Kidney (tissue), 14 donors: Measurements from ENCODE around the gene MAP1S. TPM values are rescaled to one million over a fixed set of nuclear protein-coding genes. Genes with fewer than 3 reads are reported as not detected.

ENCODE experiments used
- DNase-seq, 5 donors: peaks; one replicate each; pipeline ENCODE4 v3.0.0-alpha.2; 2013 to 2020
- FAIRE-seq: peaks from 2 replicates; lab custom pipeline; 2012; peaks lifted over from hg19 to GRCh38; lab: Jason Lieb, UNC
- H3K27ac ChIP-seq, 2 donors: one replicate each; pipeline ENCODE4 v1.7.0; 2013; ENCODE audit warnings: low read depth in 2 of 2, low read length in 2 of 2, inconsistent platforms in 1 of 2
- H3K27me3 ChIP-seq: one replicate; pipeline ENCODE4 v1.7.1; 2013; ENCODE audit warnings: low read length, inconsistent platforms; ENCODE audit not compliant: control insufficient read depth, insufficient read depth
- H3K36me3 ChIP-seq, 3 donors: one replicate each; pipeline versions ENCODE4 v1.7.0 to v1.7.1; 2013; ENCODE audit warnings: low read length in 3 of 3, control low read depth in 1 of 3, inconsistent platforms in 1 of 3; ENCODE audit not compliant: insufficient read depth in 3 of 3, control insufficient read depth in 2 of 3
- H3K4me1 ChIP-seq, 3 donors: one replicate each; pipeline versions ENCODE4 v1.7.0 to v1.7.1; 2013; ENCODE audit warnings: low read length in 3 of 3, inconsistent platforms in 1 of 3, low read depth in 1 of 3; ENCODE audit not compliant: control insufficient read depth in 2 of 3, insufficient read depth in 2 of 3
- H3K4me3 ChIP-seq, 3 donors: one replicate each; pipeline versions ENCODE4 v1.7.0 to v1.8.1; 2013; ENCODE audit warnings: low read length in 3 of 3, control low read depth in 1 of 3, inconsistent platforms in 1 of 3
- H3K9ac ChIP-seq, 3 donors: one replicate each; pipeline versions ENCODE4 v1.7.0 to v1.7.1; 2013; ENCODE audit warnings: low read length in 3 of 3, control low read depth in 1 of 3, inconsistent platforms in 1 of 3
- H3K9me3 ChIP-seq, 3 donors: one replicate each; pipeline versions ENCODE4 v1.7.0 to v1.7.1; 2013; ENCODE audit warnings: low read length in 3 of 3, control low read depth in 1 of 3, inconsistent platforms in 1 of 3; ENCODE audit not compliant: control insufficient read depth in 2 of 3, insufficient read depth in 1 of 3
- intact Hi-C: fragments of 100-400 bp; cut with DNase I; formaldehyde crosslinking; loops from one replicate; pipeline ENCODE4 v1.11.1; 2022
- polyA plus RNA-seq: library from polyadenylated mRNA; stranded (reverse); fragments of 350-450 nt; fragmentation: Illumina TruSeq; extraction: RNeasy Lipid Tissue Mini Kit (QIAGEN cat#74804); gene quantifications from one replicate; pipeline ENCODE4 v1.2.3, GENCODE V29; 2014; ENCODE audit warnings: low read depth, low replicate concordance; ENCODE audit not compliant: insufficient read depth
- total RNA-seq: library from RNA; stranded (reverse); fragmentation: NEBNext Ultra II Directional; extraction: Animal tissue kit (Norgen Biotek cat#: 25700); gene quantifications from one replicate; pipeline ENCODE4 v1.2.1, GENCODE V29; 2021
- TF ChIP-seq, protein P1 (sequence below): IDR thresholded peaks from 3 replicates; pipeline ENCODE4 v1.5.1; 2012; ENCODE audit warnings: mild to moderate bottlenecking, moderate library complexity, borderline replicate concordance; ENCODE audit not compliant: insufficient read depth; ENCODE audit errors: extremely low read depth
- donor health status: control.
- donor health status: control.
- donor health status: control.
- donor health status: control.
- donor health status: control.
- donor health status: DM: yes; HTN: yes; CAD: no.
- donor health status: Normal renal cell carcinoma (clear cell type).

MAP1S gene
- total and polyA plus RNA-seq, 2 donors from 2014 or later, result 25.2 to 56.1 TPM

GRCh38 chr19:17685451-17686022, 33.7 kb upstream of the MAP1S start:
- Histone ChIP-seq H3K9me3 (no peaks in the 10 kb centered on the region), H3K9ac (no peak overlapping the region), H3K36me3 (no peaks in the 10 kb centered on the region), H3K27me3 (peaks cover 14% of the 10 kb centered on the region), H3K4me3 (no peak overlapping the region), H3K27ac (no peak overlapping the region), H3K4me1 (no peaks in the 10 kb centered on the region)
- FAIRE-seq (no peak), DNase-seq (no peak)
- TF ChIP-seq, protein P1, sequence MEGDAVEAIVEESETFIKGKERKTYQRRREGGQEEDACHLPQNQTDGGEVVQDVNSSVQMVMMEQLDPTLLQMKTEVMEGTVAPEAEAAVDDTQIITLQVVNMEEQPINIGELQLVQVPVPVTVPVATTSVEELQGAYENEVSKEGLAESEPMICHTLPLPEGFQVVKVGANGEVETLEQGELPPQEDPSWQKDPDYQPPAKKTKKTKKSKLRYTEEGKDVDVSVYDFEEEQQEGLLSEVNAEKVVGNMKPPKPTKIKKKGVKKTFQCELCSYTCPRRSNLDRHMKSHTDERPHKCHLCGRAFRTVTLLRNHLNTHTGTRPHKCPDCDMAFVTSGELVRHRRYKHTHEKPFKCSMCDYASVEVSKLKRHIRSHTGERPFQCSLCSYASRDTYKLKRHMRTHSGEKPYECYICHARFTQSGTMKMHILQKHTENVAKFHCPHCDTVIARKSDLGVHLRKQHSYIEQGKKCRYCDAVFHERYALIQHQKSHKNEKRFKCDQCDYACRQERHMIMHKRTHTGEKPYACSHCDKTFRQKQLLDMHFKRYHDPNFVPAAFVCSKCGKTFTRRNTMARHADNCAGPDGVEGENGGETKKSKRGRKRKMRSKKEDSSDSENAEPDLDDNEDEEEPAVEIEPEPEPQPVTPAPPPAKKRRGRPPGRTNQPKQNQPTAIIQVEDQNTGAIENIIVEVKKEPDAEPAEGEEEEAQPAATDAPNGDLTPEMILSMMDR, result no peak
- intact Hi-C loops, result no loop called here

DNA sequence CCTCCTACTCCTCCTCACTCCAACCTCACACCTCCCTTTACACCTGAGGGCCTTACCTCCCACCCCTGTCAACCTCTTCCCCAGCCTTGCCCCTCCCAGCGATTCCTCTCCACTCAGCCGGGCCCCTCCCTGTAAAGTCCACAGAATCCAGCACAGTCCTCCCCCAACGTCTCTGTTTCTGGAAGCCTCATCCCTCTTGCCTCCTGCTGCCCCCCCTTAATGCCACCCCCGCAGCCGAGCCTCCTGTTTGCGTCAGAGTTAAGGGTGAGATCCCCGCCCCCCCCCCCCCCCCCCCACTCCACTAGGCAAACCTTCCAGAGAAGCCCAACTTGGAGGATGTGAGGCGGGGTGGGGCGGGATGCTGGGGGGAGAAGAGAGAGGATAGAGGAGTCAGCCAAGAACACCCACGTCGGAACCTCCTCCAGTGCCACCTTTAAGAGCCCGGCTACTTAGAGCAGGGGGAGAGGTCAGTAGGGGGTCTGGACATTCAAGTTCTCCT, 33.2 kb upstream of the MAP1S start:
- FAIRE-seq, result no peak
- TF ChIP-seq, protein P1, result no peak
- H3K27ac ChIP-seq, result no peak overlapping the region
- H3K9me3 ChIP-seq, result no peaks in the 10 kb centered on the region
- peaks cover 13% of the 10 kb centered on the region for H3K27me3 ChIP-seq
- peak in 1 of 5 donors; percentile 40 for DNase-seq
- intact Hi-C loops, result no loop called here
- no peak overlapping the region for H3K4me3 ChIP-seq
- no peak overlapping the region for H3K9ac ChIP-seq
- H3K36me3 ChIP-seq, result no peaks in the 10 kb centered on the region
- no peaks in the 10 kb centered on the region for H3K4me1 ChIP-seq

GRCh38 chr19:17686592-17687024, 32.7 kb upstream of the MAP1S start:
- no peak for FAIRE-seq
- no peaks in the 10 kb centered on the region for H3K36me3 ChIP-seq
- intact Hi-C loops, result no loop called here
- H3K9me3 ChIP-seq, result no peaks in the 10 kb centered on the region
- no peak overlapping the region for H3K27ac ChIP-seq
- H3K27me3 ChIP-seq, result peaks cover 10% of the 10 kb centered on the region
- H3K4me1 ChIP-seq, result no peaks in the 10 kb centered on the region
- H3K9ac ChIP-seq, result no peak overlapping the region
- no peak overlapping the region for H3K4me3 ChIP-seq
- TF ChIP-seq, protein P1, result no peak
- DNase-seq, result peak in 4 of 5 donors; percentile 6 to 81 (median 44)
